MCF 10A (cell line): ENCODE data around the gene GSE1. TPM values are rescaled to one million over a fixed set of nuclear protein-coding genes. Genes with fewer than 3 reads are reported as not detected.

Experiments used
- BruUV-seq: library from RNA; stranded (reverse); fragments of 400-500 nt; replicated peaks from 2 replicates; lab custom pipeline; 2021; lab: Mats Ljungman, UMichigan
- CTCF ChIA-PET: fragments of 300-600 bp; sonication (Branson Sonifier 250); formaldehyde crosslinking; extraction: SDS; loops from one replicate; lab custom pipeline; 2021; ENCODE audit warnings: antibody characterized with exemption, inconsistent platforms; lab: Yijun Ruan, JAX
- POLR2A ChIA-PET: fragments of 300-600, 350-650 bp; sonication (Branson Sonifier 250); formaldehyde crosslinking; extraction: SDS; loops from one replicate; lab custom pipeline; 2020; ENCODE audit warnings: antibody characterized with exemption, inconsistent platforms; lab: Yijun Ruan, JAX
- DNase-seq: peaks from one replicate; pipeline ENCODE4 v3.0.0-alpha.2; 2018; ENCODE audit not compliant: unreplicated experiment
- H3K27ac Mint-ChIP-seq: one replicate; pipeline ENCODE4 v1.8.0; 2022; ENCODE audit warnings: mild to moderate bottlenecking, low read depth, mixed read lengths; ENCODE audit not compliant: unreplicated experiment
- H3K27me3 Mint-ChIP-seq: one replicate; pipeline ENCODE4 v1.8.0; 2022; ENCODE audit warnings: mixed read lengths; ENCODE audit not compliant: insufficient read depth, unreplicated experiment
- H3K36me3 Mint-ChIP-seq: one replicate; pipeline ENCODE4 v1.8.0; 2022; ENCODE audit warnings: mild to moderate bottlenecking, moderate library complexity, mixed read lengths; ENCODE audit not compliant: insufficient read depth, unreplicated experiment
- H3K4me1 Mint-ChIP-seq: one replicate; pipeline ENCODE4 v1.8.0; 2022; ENCODE audit warnings: mixed read lengths; ENCODE audit not compliant: insufficient read depth, unreplicated experiment
- H3K4me3 Mint-ChIP-seq: one replicate; pipeline ENCODE4 v1.8.0; 2022; ENCODE audit warnings: mild to moderate bottlenecking, moderate library complexity, mixed read lengths; ENCODE audit not compliant: unreplicated experiment
- H3K9me3 Mint-ChIP-seq: one replicate; pipeline ENCODE4 v1.8.0; 2022; ENCODE audit warnings: mixed read lengths; ENCODE audit not compliant: unreplicated experiment
- intact Hi-C: fragments of 100-400 bp; cut with micrococcal nuclease; formaldehyde crosslinking; loops from 2 replicates; pipeline ENCODE4 v1.14.1; 2022
- total RNA-seq: library from RNA; stranded (reverse); gene quantifications from 2 replicates; pipeline ENCODE4 v1.2.3, GENCODE V29; 2022
- TF ChIP-seq, protein P1 (sequence below): fragments of 200-600 bp; IDR thresholded peaks from one replicate; pipeline ENCODE4 v1.8.0; 2022; ENCODE audit warnings: antibody characterized with exemption, mild to moderate bottlenecking; ENCODE audit not compliant: unreplicated experiment

GSE1 gene
- total RNA-seq, 1 experiment from 2014 or later, result 52.9 TPM

DNA sequence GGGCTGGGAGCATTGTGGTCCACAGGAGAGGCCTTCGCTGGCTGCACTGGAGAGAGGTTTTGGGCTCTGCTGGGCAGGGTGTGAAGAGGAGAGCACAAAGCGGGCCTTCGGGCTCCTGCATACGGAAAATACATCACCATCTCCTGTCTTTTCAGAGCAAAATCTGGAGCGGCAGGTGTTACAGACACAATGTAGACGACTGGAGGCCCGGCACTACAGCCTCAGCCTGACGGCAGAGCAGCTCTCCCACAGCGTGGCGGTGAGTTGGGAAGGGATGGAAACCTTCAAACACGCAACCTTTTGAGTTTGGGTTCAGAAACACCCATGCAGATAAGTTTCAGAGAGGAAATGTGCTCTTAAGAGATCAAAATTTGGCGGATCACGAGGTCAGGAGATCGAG, 57.7 kb downstream of the GSE1 start:
- no peak overlapping the region for H3K27ac Mint-ChIP-seq
- no peaks in the 10 kb centered on the region for H3K4me1 Mint-ChIP-seq
- no peak for DNase-seq
- TF ChIP-seq, protein P1, sequence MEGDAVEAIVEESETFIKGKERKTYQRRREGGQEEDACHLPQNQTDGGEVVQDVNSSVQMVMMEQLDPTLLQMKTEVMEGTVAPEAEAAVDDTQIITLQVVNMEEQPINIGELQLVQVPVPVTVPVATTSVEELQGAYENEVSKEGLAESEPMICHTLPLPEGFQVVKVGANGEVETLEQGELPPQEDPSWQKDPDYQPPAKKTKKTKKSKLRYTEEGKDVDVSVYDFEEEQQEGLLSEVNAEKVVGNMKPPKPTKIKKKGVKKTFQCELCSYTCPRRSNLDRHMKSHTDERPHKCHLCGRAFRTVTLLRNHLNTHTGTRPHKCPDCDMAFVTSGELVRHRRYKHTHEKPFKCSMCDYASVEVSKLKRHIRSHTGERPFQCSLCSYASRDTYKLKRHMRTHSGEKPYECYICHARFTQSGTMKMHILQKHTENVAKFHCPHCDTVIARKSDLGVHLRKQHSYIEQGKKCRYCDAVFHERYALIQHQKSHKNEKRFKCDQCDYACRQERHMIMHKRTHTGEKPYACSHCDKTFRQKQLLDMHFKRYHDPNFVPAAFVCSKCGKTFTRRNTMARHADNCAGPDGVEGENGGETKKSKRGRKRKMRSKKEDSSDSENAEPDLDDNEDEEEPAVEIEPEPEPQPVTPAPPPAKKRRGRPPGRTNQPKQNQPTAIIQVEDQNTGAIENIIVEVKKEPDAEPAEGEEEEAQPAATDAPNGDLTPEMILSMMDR, result no peak
- no peaks in the 10 kb centered on the region for H3K27me3 Mint-ChIP-seq
- peaks cover 76% of the 10 kb centered on the region for H3K36me3 Mint-ChIP-seq
- intact Hi-C loops, result no loop called here
- ChIA-PET CTCF (interaction anchor here (0.6 kb wide), 1 partner anchor 14 kb away, joined by 3 read pairs; no protein-coding TSS in a partner anchor), POLR2A (no interaction called here)
- H3K4me3 Mint-ChIP-seq, result no peak overlapping the region
- H3K9me3 Mint-ChIP-seq, result no peaks in the 10 kb centered on the region
- no TSS peak for BruUV-seq

DNA sequence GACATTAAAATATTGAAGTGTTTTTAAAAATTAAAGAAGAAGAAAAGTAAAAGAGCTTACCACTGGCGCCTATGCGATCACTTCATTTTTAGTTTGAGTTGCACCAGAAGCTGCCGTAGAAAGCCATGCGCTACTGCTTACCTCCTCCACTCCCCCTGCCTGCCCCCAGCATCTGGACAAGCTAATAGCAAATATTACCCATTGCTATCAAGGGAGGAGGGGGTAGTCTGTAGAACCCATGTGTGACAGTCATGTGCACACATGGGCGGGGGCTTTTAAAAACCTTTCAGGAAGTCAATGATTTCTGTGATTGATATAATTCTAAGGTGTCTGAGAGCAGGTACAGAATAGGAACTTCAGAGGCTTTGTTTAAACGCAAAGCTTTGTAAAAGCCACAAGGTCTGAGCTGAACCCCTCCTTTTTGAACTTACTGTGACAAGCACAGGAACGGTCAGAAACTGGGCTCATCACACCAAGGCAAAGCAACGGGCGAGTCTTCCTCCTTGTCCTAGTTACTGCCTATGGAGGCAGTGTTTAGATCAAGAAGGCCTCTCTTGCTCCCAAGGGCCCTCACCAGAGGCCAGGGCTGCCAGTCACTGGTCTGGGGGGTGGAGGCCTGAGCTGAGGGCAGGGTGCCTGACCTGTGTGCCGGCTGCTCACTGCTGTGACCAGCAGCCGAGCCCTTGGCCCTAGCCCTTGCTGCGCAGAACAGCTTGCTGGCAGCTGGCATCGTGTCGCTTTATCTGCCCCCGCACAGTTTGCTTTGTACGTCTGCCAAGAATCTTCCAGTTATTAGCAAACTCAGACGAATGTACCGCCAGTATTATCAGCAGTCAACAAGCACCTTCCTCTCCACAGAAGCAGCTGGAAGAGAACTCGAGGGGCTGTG, 60.7 kb downstream of the GSE1 start:
- DNase-seq, result peak; percentile 56
- ChIA-PET CTCF (interaction anchor here (0.5 to 3.2 kb wide), 10 partner anchors 12 to 161 kb away, joined by 3 to 12 read pairs (median 4); partner anchors contain the start of gene GINS2), POLR2A (interaction anchor here (0.6 to 1.0 kb wide), 3 partner anchors 11 to 202 kb away, joined by 3 read pairs; no protein-coding TSS in a partner anchor)
- no TSS peak for BruUV-seq
- no peaks in the 10 kb centered on the region for H3K4me1 Mint-ChIP-seq
- H3K9me3 Mint-ChIP-seq, result no peaks in the 10 kb centered on the region
- peaks cover 67% of the 10 kb centered on the region for H3K36me3 Mint-ChIP-seq
- TF ChIP-seq, protein P1, result no peak
- intact Hi-C loops, result no loop called here
- no peak overlapping the region for H3K27ac Mint-ChIP-seq
- H3K27me3 Mint-ChIP-seq, result no peaks in the 10 kb centered on the region
- H3K4me3 Mint-ChIP-seq, result no peak overlapping the region

DNA sequence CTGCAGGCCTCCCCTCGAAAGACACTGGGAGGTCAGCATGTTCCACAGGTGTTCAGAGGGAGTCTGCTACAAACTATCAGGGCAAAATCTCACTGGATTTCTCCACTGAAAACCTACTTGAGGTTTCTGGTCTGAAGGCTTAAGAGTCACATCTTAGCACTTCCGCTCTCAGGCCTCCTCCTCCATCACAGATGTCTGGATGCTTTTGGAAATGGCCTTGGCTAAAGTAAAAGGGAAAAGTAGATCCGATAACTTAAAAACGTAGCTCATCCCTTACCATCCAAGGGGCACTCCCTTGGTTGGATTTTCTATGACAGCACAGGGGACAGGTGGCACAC, 61.3 kb downstream of the GSE1 start:
- Mint-ChIP-seq H3K27ac (no peak overlapping the region), H3K9me3 (no peaks in the 10 kb centered on the region), H3K4me1 (no peaks in the 10 kb centered on the region), H3K4me3 (no peak overlapping the region), H3K36me3 (peaks cover 64% of the 10 kb centered on the region), H3K27me3 (no peaks in the 10 kb centered on the region)
- BruUV-seq, result no TSS peak
- intact Hi-C loops, result no loop called here
- TF ChIP-seq, protein P1, result no peak
- no peak for DNase-seq
- CTCF ChIA-PET, result interaction anchor here (0.6 to 3.2 kb wide), 8 partner anchors 12 to 160 kb away, joined by 3 to 12 read pairs (median 4); partner anchors contain the start of gene GINS2
- POLR2A ChIA-PET, result interaction anchor here (1.0 kb wide), 1 partner anchor 10 kb away, joined by 3 read pairs; no protein-coding TSS in a partner anchor

DNA sequence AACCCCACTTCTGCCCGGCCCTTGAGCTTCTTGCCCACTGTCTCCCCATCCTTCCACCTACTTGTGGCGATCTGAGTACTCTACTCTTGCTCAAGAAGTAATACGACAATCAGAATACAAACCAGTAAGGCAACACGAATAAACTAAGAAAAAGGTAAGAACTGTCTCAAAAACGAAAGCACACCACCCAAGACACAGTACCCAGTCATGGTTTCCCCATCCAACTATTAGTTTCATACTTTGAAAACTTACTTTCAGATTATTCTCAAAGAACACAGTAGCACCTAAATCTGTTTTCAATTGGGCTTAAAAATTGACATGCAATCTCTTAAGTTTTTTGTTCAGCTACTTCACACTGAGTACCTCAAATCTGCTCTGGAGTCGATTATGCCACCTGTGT, 61.7 kb downstream of the GSE1 start:
- CTCF ChIA-PET, result interaction anchor here (0.9 to 3.2 kb wide), 9 partner anchors 9 to 85 kb away, joined by 3 to 12 read pairs (median 5); partner anchors contain the start of gene GINS2
- no peaks in the 10 kb centered on the region for H3K9me3 Mint-ChIP-seq
- no peak overlapping the region for H3K27ac Mint-ChIP-seq
- TF ChIP-seq, protein P1, result no peak
- POLR2A ChIA-PET, result interaction anchor here (0.7 kb wide), 1 partner anchor 680 kb away, joined by 3 read pairs; no protein-coding TSS in a partner anchor
- intact Hi-C loops, result loop anchor here (1.0 kb wide), 1 partner anchor 43 kb away; no protein-coding TSS in a partner anchor
- DNase-seq, result no peak
- H3K36me3 Mint-ChIP-seq, result peaks cover 61% of the 10 kb centered on the region
- H3K4me3 Mint-ChIP-seq, result no peak overlapping the region
- BruUV-seq, result no TSS peak
- no peaks in the 10 kb centered on the region for H3K27me3 Mint-ChIP-seq
- no peaks in the 10 kb centered on the region for H3K4me1 Mint-ChIP-seq
